IPS-18c (cell line): ENCODE measurements around the gene MS4A14.

ENCODE experiments used
- H3K4me3 ChIP-seq: 2 replicates; pipeline ENCODE4 v1.7.0; 2013; ENCODE audit warnings: low read depth, mild to moderate bottlenecking, low read length, moderate library complexity; ENCODE audit not compliant: insufficient read depth
- H3K9me3 ChIP-seq: one replicate; pipeline ENCODE4 v1.6.1; 2013; ENCODE audit warnings: mild to moderate bottlenecking, low read length, moderate library complexity; ENCODE audit not compliant: control insufficient read depth, insufficient read depth

MS4A14 gene

GRCh38 chr11:60375316-60375715 lies 20.9 kb upstream of the MS4A14 start:
- Histone ChIP-seq H3K4me3 (no peak overlapping the region), H3K9me3 (no peaks in the 10 kb centered on the region)

DNA sequence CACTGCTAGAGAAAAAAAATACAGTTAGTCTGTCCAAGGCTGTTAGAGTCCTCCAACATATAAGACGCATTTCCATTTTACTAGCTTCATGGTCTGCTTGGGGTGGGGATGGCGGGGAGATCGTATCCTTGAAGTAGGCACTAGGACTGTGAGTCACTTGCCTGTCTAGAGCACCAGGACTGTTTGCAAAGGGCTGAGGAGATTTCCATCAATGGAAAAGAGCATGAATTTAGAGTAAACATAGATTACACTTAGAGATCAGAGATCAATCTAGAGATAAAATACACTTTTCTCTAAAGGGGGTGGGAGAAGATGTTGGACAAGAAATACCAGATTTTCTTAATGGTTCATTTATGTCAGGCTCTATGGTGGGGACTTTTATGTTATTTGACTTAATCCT lies 19.7 kb upstream of the MS4A14 start:
- no peak overlapping the region for H3K4me3 ChIP-seq
- H3K9me3 ChIP-seq: no peaks in the 10 kb centered on the region

GRCh38 chr11:60377401-60378136 lies 18.7 kb upstream of the MS4A14 start:
- H3K9me3 ChIP-seq: no peaks in the 10 kb centered on the region
- no peak overlapping the region for H3K4me3 ChIP-seq

- H3K4me3 ChIP-seq: no peak within 1 kb of the TSS
- H3K9me3 ChIP-seq: no peaks in the 10 kb centered on the region
Measured at GRCh38 chr11:60378354-60378753, 17.9 kb upstream of the MS4A14 start, which contains the start of gene MS4A7. Gene MS4A7, plus strand, starts transcription at chr11:60378532. Its CDS starts 4,610 bp downstream, at chr11:60383142.

- Histone ChIP-seq H3K4me3 (no peak overlapping the region), H3K9me3 (no peaks in the 10 kb centered on the region)
Measured at GRCh38 chr11:60389279-60389910, 6.9 kb upstream of the MS4A14 start.

- no peaks in the 10 kb centered on the region for H3K9me3 ChIP-seq
- H3K4me3 ChIP-seq: no peak overlapping the region
Measured at GRCh38 chr11:60390419-60390818, 5.8 kb upstream of the MS4A14 start.

DNA sequence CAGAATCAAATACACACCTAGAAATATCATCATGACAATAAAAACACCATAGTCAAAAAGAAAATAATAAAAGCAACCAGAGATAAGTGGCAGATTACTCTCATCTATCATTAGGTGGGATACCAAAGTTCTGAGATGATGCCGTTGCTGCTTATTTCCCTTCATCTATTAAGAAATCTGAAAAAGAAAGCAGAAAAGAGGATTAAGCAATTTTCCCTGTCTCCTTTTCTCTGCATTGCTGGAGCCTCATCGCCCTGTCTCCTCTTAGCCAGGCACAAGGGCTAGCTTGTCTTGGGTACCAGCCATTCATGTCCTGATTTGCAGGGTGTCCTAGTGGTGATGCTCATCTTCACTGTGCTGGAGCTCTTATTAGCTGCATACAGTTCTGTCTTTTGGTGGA lies 3.9 kb upstream of the MS4A14 start:
- no peaks in the 10 kb centered on the region for H3K9me3 ChIP-seq
- no peak overlapping the region for H3K4me3 ChIP-seq

- H3K9me3 ChIP-seq: no peaks in the 10 kb centered on the region
- H3K4me3 ChIP-seq: no peak overlapping the region
Measured at GRCh38 chr11:60393016-60393415, 3.2 kb upstream of the MS4A14 start.

GRCh38 chr11:60394666-60395380 lies 1.4 kb upstream of the MS4A14 start:
- Histone ChIP-seq H3K4me3 (no peak overlapping the region), H3K9me3 (no peaks in the 10 kb centered on the region)

DNA sequence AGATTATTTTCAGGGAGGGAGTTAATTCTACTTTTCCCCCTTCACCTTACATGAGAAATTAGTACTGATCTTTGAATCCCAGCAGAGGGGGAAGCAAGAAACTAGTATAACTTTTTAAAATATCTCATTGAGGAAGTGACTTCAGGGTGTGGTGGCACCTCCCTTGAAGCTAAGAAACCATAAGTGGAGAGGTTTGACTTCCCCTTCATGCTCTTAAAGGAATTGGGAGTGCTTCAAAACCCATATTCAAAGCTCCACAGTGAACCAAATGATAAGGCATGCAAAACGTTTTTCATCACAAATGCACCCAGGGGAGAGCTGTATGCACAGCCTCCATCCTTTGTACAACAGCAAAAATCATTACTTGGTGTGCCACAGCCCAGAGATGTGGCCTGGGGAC lies 540 bp downstream of the MS4A14 start:
- Histone ChIP-seq H3K9me3 (peaks cover 2% of the 10 kb centered on the region), H3K4me3 (no peak overlapping the region)

- H3K9me3 ChIP-seq: no peaks in the 10 kb centered on the region
- H3K4me3 ChIP-seq: no peak overlapping the region
Measured at GRCh38 chr11:60420015-60420414, 23.8 kb downstream of the MS4A14 start.

- no peak overlapping the region for H3K4me3 ChIP-seq
- no peaks in the 10 kb centered on the region for H3K9me3 ChIP-seq
Measured at GRCh38 chr11:60422609-60423008, 26.4 kb downstream of the MS4A14 start.

GRCh38 chr11:60428517-60428916 lies 32.3 kb downstream of the MS4A14 start:
- no peaks in the 10 kb centered on the region for H3K9me3 ChIP-seq
- H3K4me3 ChIP-seq: no peak overlapping the region

DNA sequence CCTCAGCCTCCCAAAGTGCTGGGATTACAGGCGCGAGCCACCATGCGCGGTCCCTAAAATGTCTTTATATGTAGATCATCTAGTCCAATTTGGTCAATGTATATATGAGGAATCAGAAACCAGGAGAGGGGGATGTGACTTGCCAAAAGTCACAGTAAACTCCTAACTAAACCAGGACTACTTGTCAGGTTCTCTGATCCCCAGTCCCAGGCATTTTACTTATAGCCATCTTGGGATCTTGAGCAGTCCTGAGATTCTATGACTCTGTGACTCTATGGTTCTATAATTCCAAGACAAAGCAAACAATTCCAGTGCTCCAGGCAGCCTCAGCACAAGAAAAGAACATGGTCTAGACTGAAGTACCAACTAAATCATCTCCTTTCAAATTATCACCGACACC lies 33.0 kb downstream of the MS4A14 start, which contains the start of gene MS4A5:
TSS of gene MS4A5 (plus strand) at position 301 of the 400 bp plus-strand sequence. CDS start 103 bp downstream, outside the sequence.
- Histone ChIP-seq H3K4me3 (no peak within 1 kb of the TSS), H3K9me3 (no peaks in the 10 kb centered on the region)

DNA sequence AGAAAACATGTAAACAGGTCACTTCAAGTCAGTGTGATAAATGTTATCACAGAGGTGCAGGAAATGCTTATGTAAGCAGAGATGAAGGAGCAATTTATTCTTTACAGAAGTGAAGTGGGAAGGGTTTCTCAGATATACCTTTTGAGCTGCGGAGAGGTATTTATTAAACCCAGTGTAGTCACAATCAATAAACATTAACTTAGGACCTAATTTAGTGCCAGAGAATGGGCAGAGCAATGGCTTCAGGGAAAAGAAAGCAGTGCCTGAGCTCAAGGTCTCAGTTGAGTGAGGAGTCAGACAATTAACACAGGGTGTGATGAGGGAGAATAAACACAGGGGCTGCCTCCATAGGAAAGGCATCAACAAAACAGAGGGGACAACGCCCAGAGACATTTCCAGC lies 35.0 kb downstream of the MS4A14 start:
- no peaks in the 10 kb centered on the region for H3K9me3 ChIP-seq

DNA sequence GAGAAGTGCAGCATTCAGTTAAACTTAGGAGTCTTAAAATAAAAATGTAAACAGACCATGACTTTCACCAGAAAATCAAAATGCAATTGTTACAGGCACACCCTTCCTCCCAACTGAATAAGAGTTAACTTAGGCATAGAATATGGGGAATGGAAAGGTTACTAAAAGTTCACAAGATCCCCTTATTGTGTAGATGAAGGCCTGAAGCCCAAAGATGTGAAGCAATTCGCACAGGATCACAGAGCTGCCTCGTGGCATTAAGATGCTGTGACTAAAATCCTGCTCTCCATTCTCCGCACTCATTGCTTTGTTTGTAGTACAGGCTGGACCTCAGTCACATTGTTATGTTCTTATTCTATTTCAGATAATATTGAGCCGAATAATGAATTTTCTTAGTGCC lies 37.1 kb downstream of the MS4A14 start:
- Histone ChIP-seq H3K4me3 (no peak overlapping the region), H3K9me3 (no peaks in the 10 kb centered on the region)

More for the DNA sequence above, 35.0 kb downstream of the MS4A14 start:
- H3K4me3 ChIP-seq: no peak overlapping the region

DNA sequence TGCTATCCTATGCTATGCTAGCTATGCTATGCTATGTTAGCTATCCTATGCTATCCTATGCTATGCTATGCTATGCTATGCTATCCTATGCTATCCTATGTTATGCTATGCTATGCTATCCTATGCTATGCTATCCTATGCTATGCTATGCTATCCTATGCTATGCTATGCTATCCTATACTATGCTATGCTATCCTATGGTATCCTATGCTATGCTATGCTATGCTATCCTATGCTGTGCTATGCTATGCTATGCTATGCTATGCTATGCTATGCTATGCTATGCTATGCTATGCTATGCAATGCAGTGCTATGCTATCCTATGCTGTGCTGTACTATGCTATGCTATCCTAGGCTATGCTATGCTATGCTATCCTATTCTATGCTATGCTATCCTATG lies 50.8 kb downstream of the MS4A14 start:
- Histone ChIP-seq H3K9me3 (no peaks in the 10 kb centered on the region), H3K4me3 (no peak overlapping the region)

DNA sequence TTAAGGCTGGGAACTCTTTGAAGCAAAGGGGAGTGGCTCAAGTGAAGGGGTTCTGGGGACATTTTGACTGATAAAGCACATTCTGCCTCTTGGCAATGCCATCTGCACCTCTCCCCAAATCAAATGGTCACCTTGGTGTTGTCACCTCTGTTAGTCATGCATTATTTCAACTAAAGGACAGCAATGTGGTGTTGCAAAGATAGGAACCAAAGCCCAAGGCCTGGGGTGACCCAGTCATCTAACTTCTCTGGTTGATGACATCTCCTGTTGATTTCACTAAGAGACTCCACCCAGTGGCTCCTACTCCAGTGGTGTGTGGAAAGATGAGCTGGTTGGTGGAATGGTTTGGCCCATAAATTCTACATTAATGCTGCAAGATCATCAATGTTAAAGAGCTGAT lies 51.6 kb downstream of the MS4A14 start:
- no peak overlapping the region for H3K4me3 ChIP-seq
- no peaks in the 10 kb centered on the region for H3K9me3 ChIP-seq
